Dendritic cell treated with granulocyte-macrophage colony-stimulating factor and Interleukin-4, amounts not matched to agents 40 ng/mL and 50 ng/mL, for 4 days (primary cell): ENCODE results near the gene TTC7B.

Source experiments
- H3K27ac Mint-ChIP-seq: one replicate; pipeline ENCODE4 v1.8.0; 2022; ENCODE audit warnings: mild to moderate bottlenecking, mixed read lengths
- H3K27me3 Mint-ChIP-seq: one replicate; pipeline ENCODE4 v1.8.0; 2022; ENCODE audit warnings: mild to moderate bottlenecking, mixed read lengths
- H3K36me3 Mint-ChIP-seq: one replicate; pipeline ENCODE4 v1.8.0; 2022; ENCODE audit warnings: low read depth, mixed read lengths
- H3K4me1 Mint-ChIP-seq: one replicate; pipeline ENCODE4 v1.8.0; 2022; ENCODE audit warnings: low read depth, mixed read lengths
- H3K4me3 Mint-ChIP-seq: one replicate; pipeline ENCODE4 v1.8.0; 2022; ENCODE audit warnings: mild to moderate bottlenecking, moderate library complexity, mixed read lengths
- H3K9me3 Mint-ChIP-seq: one replicate; pipeline ENCODE4 v1.8.0; 2022; ENCODE audit warnings: mixed read lengths
- intact Hi-C: fragments of 100-400 bp; cut with micrococcal nuclease; formaldehyde crosslinking; loops from one replicate; pipeline ENCODE4 v1.15.0; 2022

TTC7B gene

GRCh38 chr14:90783344-90783743, 32.9 kb downstream of the TTC7B start:
- Mint-ChIP-seq H3K9me3 (no peaks in the 10 kb centered on the region), H3K27me3 (no peaks in the 10 kb centered on the region), H3K27ac (no peak overlapping the region), H3K4me1 (peaks cover 15% of the 10 kb centered on the region), H3K36me3 (peaks cover 36% of the 10 kb centered on the region), H3K4me3 (no peak overlapping the region)
- intact Hi-C loops, result loop anchor here (5.0 kb wide), 1 partner anchor 34 kb away; the partner anchor contains the start of gene TTC7B

- H3K4me3 Mint-ChIP-seq, result no peak overlapping the region
- no peaks in the 10 kb centered on the region for H3K27me3 Mint-ChIP-seq
- H3K27ac Mint-ChIP-seq, result no peak overlapping the region
- intact Hi-C loops, result loop anchor here (5.0 kb wide), 1 partner anchor 34 kb away; the partner anchor contains the start of gene TTC7B
- peaks cover 41% of the 10 kb centered on the region for H3K36me3 Mint-ChIP-seq
- no peaks in the 10 kb centered on the region for H3K9me3 Mint-ChIP-seq
- H3K4me1 Mint-ChIP-seq, result peaks cover 15% of the 10 kb centered on the region
Observed at GRCh38 chr14:90782892-90783291, 33.3 kb downstream of the TTC7B start.

- H3K36me3 Mint-ChIP-seq, result peaks cover 41% of the 10 kb centered on the region
- intact Hi-C loops, result loop anchor here (5.0 kb wide), 1 partner anchor 35 kb away; the partner anchor contains the start of gene TTC7B
- H3K27me3 Mint-ChIP-seq, result no peaks in the 10 kb centered on the region
- no peak overlapping the region for H3K27ac Mint-ChIP-seq
- no peaks in the 10 kb centered on the region for H3K9me3 Mint-ChIP-seq
- H3K4me1 Mint-ChIP-seq, result peaks cover 13% of the 10 kb centered on the region
- no peak overlapping the region for H3K4me3 Mint-ChIP-seq
Observed at GRCh38 chr14:90781876-90782275, 34.4 kb downstream of the TTC7B start.

DNA sequence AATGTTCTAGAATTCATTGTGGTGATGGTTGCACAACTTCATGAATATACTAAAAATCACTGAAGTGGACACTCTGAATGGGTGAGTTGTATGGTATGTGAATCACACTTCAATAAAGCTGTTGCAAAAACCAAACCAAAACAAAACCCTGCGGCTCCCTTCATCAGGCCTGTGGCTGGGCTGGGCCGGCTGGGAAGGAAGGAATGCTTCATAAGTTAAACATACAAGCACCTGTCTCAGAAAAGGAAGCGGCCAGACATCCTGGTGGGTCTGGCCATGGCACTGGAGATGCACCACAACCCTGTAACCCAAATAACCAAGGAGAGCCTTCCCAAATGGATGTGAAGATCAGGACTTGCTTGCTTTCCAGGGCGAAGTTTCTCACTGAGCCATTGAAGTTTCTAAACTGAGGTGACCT, 34.9 kb downstream of the TTC7B start:
- Mint-ChIP-seq H3K4me3 (no peak overlapping the region), H3K27ac (no peak overlapping the region), H3K36me3 (peaks cover 42% of the 10 kb centered on the region), H3K27me3 (no peaks in the 10 kb centered on the region), H3K9me3 (no peaks in the 10 kb centered on the region), H3K4me1 (peaks cover 11% of the 10 kb centered on the region)
- intact Hi-C loops, result loop anchor here (5.0 kb wide), 1 partner anchor 36 kb away; the partner anchor contains the start of gene TTC7B

- Mint-ChIP-seq H3K27me3 (no peaks in the 10 kb centered on the region), H3K4me1 (peaks cover 5% of the 10 kb centered on the region), H3K36me3 (peaks cover 49% of the 10 kb centered on the region), H3K9me3 (no peaks in the 10 kb centered on the region), H3K27ac (no peak overlapping the region), H3K4me3 (no peak overlapping the region)
- intact Hi-C loops, result loop anchor here (5.0 kb wide), 1 partner anchor 37 kb away; the partner anchor contains the start of gene TTC7B
Observed at GRCh38 chr14:90780519-90780918, 35.7 kb downstream of the TTC7B start.

DNA sequence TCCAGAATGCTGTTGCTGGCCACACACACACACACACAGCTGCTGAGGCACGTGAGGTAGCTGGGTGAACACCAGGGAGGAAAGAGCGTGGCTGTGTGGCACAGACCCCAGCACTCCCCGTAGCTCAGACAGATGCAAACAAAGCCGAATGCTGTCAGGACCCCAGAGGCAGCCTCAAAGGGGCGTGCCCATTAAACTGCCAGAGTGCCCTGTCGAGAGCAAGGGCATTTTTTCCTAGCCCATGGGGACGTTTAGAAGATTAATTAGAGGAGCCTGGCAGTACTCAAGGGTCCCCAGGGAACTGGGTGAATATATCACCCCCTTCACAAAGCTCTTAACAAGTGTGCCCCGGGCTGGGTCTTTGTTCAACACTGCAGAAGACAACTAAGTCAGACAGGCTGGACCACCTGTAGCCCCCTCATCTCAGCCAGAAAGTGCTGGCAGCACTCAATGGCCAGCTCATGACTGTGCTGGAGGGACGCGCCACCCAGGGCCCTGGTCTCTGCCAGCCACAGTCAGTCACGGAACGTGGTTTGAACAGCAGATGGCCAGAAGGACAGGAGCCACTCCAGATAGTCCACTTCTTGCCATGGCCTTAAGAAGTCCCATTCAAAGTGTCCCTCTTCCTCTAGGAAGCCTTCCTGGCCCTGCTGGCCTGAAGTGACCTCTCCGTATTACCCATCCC, 37.5 kb downstream of the TTC7B start:
- Mint-ChIP-seq H3K27ac (no peak overlapping the region), H3K9me3 (no peaks in the 10 kb centered on the region), H3K27me3 (no peaks in the 10 kb centered on the region), H3K36me3 (peaks cover 45% of the 10 kb centered on the region), H3K4me1 (peaks cover 5% of the 10 kb centered on the region), H3K4me3 (no peak overlapping the region)
- intact Hi-C loops, result no loop called here

- intact Hi-C loops, result no loop called here
- no peak overlapping the region for H3K4me3 Mint-ChIP-seq
- H3K4me1 Mint-ChIP-seq, result peaks cover 5% of the 10 kb centered on the region
- H3K9me3 Mint-ChIP-seq, result no peaks in the 10 kb centered on the region
- H3K27me3 Mint-ChIP-seq, result no peaks in the 10 kb centered on the region
- peaks cover 45% of the 10 kb centered on the region for H3K36me3 Mint-ChIP-seq
- no peak overlapping the region for H3K27ac Mint-ChIP-seq
Observed at GRCh38 chr14:90777830-90778485, 38.3 kb downstream of the TTC7B start.

- Mint-ChIP-seq H3K4me3 (no peak overlapping the region), H3K27me3 (no peaks in the 10 kb centered on the region), H3K9me3 (no peaks in the 10 kb centered on the region), H3K36me3 (peaks cover 45% of the 10 kb centered on the region), H3K27ac (no peak overlapping the region), H3K4me1 (peaks cover 5% of the 10 kb centered on the region)
- intact Hi-C loops, result no loop called here
Observed at GRCh38 chr14:90777358-90777757, 38.9 kb downstream of the TTC7B start.

GRCh38 chr14:90775441-90775840, 40.8 kb downstream of the TTC7B start:
- intact Hi-C loops, result no loop called here
- Mint-ChIP-seq H3K9me3 (no peaks in the 10 kb centered on the region), H3K27me3 (no peaks in the 10 kb centered on the region), H3K4me1 (peaks cover 5% of the 10 kb centered on the region), H3K36me3 (peaks cover 36% of the 10 kb centered on the region), H3K27ac (no peak overlapping the region), H3K4me3 (no peak overlapping the region)

- no peak overlapping the region for H3K4me3 Mint-ChIP-seq
- no peak overlapping the region for H3K27ac Mint-ChIP-seq
- H3K27me3 Mint-ChIP-seq, result no peaks in the 10 kb centered on the region
Observed at GRCh38 chr14:90774316-90774715, 41.9 kb downstream of the TTC7B start.

DNA sequence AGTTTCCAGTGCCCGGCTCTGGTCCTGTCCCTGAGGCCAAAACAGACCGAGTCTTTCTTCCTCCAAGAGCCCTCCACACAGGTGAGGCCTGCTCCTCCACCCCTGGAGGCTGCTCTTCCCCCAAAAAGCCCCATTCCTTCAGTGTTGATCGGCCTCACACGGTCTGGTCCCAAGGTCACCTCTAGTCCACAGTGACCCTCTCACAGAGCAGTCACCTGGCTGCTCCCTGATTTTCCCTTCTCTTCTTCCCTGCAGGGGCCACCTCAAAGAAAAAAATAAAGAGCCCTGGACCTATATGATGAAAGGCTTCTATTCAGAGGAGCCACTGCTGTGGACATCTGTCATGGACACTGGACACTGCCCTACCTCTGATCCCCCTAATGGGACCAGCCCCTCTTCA, 42.5 kb downstream of the TTC7B start:
- Mint-ChIP-seq H3K27ac (no peak overlapping the region), H3K4me3 (no peak overlapping the region), H3K4me1 (peaks cover 5% of the 10 kb centered on the region), H3K9me3 (peaks cover 13% of the 10 kb centered on the region), H3K36me3 (peaks cover 43% of the 10 kb centered on the region), H3K27me3 (no peaks in the 10 kb centered on the region)
- intact Hi-C loops, result no loop called here

More at GRCh38 chr14:90774316-90774715, 41.9 kb downstream of the TTC7B start:
- H3K4me1 Mint-ChIP-seq, result peaks cover 5% of the 10 kb centered on the region
- H3K36me3 Mint-ChIP-seq, result peaks cover 37% of the 10 kb centered on the region
- H3K9me3 Mint-ChIP-seq, result peaks cover 7% of the 10 kb centered on the region
- intact Hi-C loops, result no loop called here

GRCh38 chr14:90773196-90773486, 43.1 kb downstream of the TTC7B start:
- intact Hi-C loops, result no loop called here
- Mint-ChIP-seq H3K36me3 (peaks cover 43% of the 10 kb centered on the region), H3K4me3 (no peak overlapping the region), H3K27me3 (no peaks in the 10 kb centered on the region), H3K4me1 (peaks cover 3% of the 10 kb centered on the region), H3K27ac (no peak overlapping the region), H3K9me3 (peaks cover 19% of the 10 kb centered on the region)

DNA sequence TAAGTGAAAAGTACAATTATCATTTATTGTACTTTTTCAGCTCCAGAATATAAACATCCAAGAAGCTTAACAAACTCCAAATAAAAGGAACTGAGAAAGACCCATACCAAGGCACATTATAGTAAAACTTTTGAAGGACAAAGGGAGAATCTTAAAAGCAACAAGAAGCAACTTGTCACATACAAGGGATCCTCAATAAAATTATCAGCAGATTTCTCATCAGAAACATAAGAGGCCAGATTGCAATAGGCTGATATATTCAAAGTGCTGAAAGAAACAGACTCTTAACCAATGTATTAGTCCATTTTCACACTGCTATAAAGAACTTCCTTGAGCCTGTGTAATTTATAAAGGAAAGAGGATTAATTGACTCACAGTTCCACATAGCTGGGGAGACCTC, 48.3 kb downstream of the TTC7B start:
- H3K27me3 Mint-ChIP-seq, result no peaks in the 10 kb centered on the region
- no peak overlapping the region for H3K27ac Mint-ChIP-seq
- peaks cover 54% of the 10 kb centered on the region for H3K36me3 Mint-ChIP-seq
- H3K4me1 Mint-ChIP-seq, result no peaks in the 10 kb centered on the region
- intact Hi-C loops, result no loop called here
- no peak overlapping the region for H3K4me3 Mint-ChIP-seq
- peaks cover 54% of the 10 kb centered on the region for H3K9me3 Mint-ChIP-seq

- H3K4me3 Mint-ChIP-seq, result no peak overlapping the region
- H3K36me3 Mint-ChIP-seq, result peaks cover 13% of the 10 kb centered on the region
- intact Hi-C loops, result no loop called here
- no peaks in the 10 kb centered on the region for H3K27me3 Mint-ChIP-seq
- H3K9me3 Mint-ChIP-seq, result peaks cover 19% of the 10 kb centered on the region
- no peak overlapping the region for H3K27ac Mint-ChIP-seq
- peaks cover 42% of the 10 kb centered on the region for H3K4me1 Mint-ChIP-seq
Observed at GRCh38 chr14:90760591-90761316, 55.5 kb downstream of the TTC7B start.
